Esophagus muscularis mucosa (tissue), 3 donors: ENCODE results near the gene IQSEC3.
"Not testable (repeated sequence)": the region's sequence is repeated elsewhere in the genome, so short reads cannot be mapped to it uniquely, and the experiment has no call there.

Experiments
- CTCF ChIP-seq, 3 experiments: fragments of 200-600 bp in 2 of 3; fragments of 450-650 bp in 1 of 3; sonication (generic) in 2 of 3; IDR thresholded peaks; one replicate each; pipeline ENCODE4 v1.5.1; 2017 to 2019; ENCODE audit warnings: antibody characterized with exemption in 3 of 3, mild to moderate bottlenecking in 2 of 3, moderate library complexity in 1 of 3
- POLR2A ChIP-seq: fragments of 450-650 bp; IDR thresholded peaks from one replicate; pipeline ENCODE4 v1.6.1; 2017; ENCODE audit warnings: antibody characterized with exemption, moderate library complexity, mild to moderate bottlenecking, low read depth
- POLR2AphosphoS5 ChIP-seq, 2 donors: sonication (generic); formaldehyde crosslinking; IDR thresholded peaks; one replicate each; pipeline ENCODE4 v1.6.1; 2017; ENCODE audit warnings: antibody characterized with exemption in 2 of 2

DNA sequence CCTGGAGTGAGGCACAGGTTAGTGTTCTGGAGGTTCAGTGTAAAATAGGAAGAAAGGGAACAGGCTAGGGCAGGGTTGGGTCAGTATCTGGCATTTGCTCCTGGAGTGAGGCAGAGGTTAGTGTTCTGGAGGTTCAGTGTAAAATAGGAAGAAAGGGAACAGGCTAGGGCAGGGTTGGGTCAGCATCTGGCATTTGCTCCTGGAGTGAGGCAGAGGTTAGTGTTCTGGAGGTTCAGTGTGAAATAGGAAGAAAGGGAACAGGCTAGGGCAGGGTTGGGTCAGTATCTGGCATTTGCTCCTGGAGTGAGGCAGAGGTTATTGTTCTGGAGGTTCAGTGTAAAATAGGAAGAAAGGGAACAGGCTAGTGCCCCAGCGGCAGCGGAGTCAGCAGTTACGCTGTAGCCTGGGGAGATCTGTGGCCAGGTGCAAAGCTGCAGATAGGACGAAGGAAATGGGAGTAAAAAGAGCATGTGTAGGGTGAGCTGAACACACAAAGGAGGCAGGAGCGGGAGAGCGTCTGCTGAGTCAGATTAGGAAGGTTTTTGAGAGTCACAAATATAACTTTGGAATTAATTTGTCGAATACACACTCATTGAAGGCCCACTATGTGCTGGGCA lies 67.2 kb downstream of the IQSEC3 start:
- not testable (repeated sequence) for TF ChIP-seq CTCF (IDR thresholded peaks at IDR 0.05); POLR2AphosphoS5 (IDR thresholded peaks at IDR 0.05); POLR2A
